Gastrocnemius medialis (tissue), 4 donors: ENCODE results near the gene UBAP1L. TPM values are rescaled to one million over a fixed set of nuclear protein-coding genes. Genes with fewer than 3 reads are reported as not detected.

Experiments used
- ATAC-seq, 2 donors: fragments of 150-250 bp; one replicate each; pipeline ENCODE4 v1.9.1; 2016
- DNase-seq, 2 donors: peaks; one replicate each; pipeline ENCODE4 v3.0.0-alpha.2; 2019
- H3K27ac ChIP-seq, 4 donors: fragments of 200-600 bp; sonication (generic); 1 replicate in 1 of 4; 2 replicates in 3 of 4; pipeline ENCODE4 v1.5.1; 2016 to 2018; ENCODE audit warnings: mild to moderate bottlenecking in 2 of 4, moderate library complexity in 1 of 4
- H3K27me3 ChIP-seq, 3 donors: fragments of 200-600 bp; sonication (generic) in 2 of 3; 1 replicate in 1 of 3; 2 replicates in 2 of 3; pipeline versions ENCODE4 v1.5.1 to v1.6.0; 2016 to 2019; ENCODE audit warnings: mild to moderate bottlenecking in 1 of 3, moderate library complexity in 1 of 3
- H3K36me3 ChIP-seq, 2 donors: fragments of 200-600 bp; sonication (generic) in 1 of 2; one replicate each; pipeline ENCODE4 v1.5.1; 2017 to 2018
- H3K4me1 ChIP-seq, 2 donors: fragments of 200-600 bp; sonication (generic) in 1 of 2; one replicate each; pipeline ENCODE4 v1.5.1; 2016 to 2017; ENCODE audit warnings: mild to moderate bottlenecking in 2 of 2
- H3K4me3 ChIP-seq, 4 donors: fragments of 200-600 bp; sonication (generic) in 3 of 4; 1 replicate in 1 of 4; 2 replicates in 3 of 4; pipeline ENCODE4 v1.5.1; 2016 to 2019; ENCODE audit warnings: mild to moderate bottlenecking in 2 of 4
- H3K9me3 ChIP-seq, 3 donors: fragments of 200-600 bp; sonication (generic) in 2 of 3; 1 replicate in 1 of 3; 2 replicates in 2 of 3; pipeline ENCODE4 v1.5.1; 2016 to 2019
- POLR2A ChIP-seq, 2 donors: fragments of 450-650 bp; IDR thresholded peaks; one replicate each; pipeline ENCODE4 v1.6.1; 2017; ENCODE audit warnings: antibody characterized with exemption in 2 of 2, mild to moderate bottlenecking in 2 of 2, moderate library complexity in 2 of 2
- in situ Hi-C, 4 donors: fragments of 200-750 bp; cut with MboI; loops; one replicate each; pipeline versions ENCODE4 v1.15.0 to v1.8.0; 2017; ENCODE audit warnings: low sequenced_read_pairs in 4 of 4
- intact Hi-C: fragments of 100-400 bp; cut with DNase I; formaldehyde crosslinking; loops from one replicate; pipeline ENCODE4 v1.15.1; 2023; ENCODE audit warnings: low total_unique reads
- total RNA-seq, 4 donors: library from RNA; depleted of rRNA; stranded (reverse); fragments of >200 nt; gene quantifications; one replicate each; pipeline versions ENCODE4 v1.1.0 to v1.2.3, GENCODE V29; 2016
- TF ChIP-seq, protein P1 (sequence below), 5 experiments: fragments of 450-650 bp in 3 of 5; fragments of 200-600 bp in 2 of 5; sonication (generic) in 2 of 5; IDR thresholded peaks in 4 of 5; conservative IDR thresholded peaks in 1 of 5; 1 replicate in 4 of 5; 2 replicates in 1 of 5; pipeline ENCODE4 v1.5.1; 2016 to 2019; ENCODE audit warnings: antibody characterized with exemption in 5 of 5, mild to moderate bottlenecking in 3 of 5, moderate library complexity in 3 of 5

UBAP1L gene
- total RNA-seq, 4 donors from 2014 or later = 0.65 to 3.3 (median 1.4) TPM

DNA sequence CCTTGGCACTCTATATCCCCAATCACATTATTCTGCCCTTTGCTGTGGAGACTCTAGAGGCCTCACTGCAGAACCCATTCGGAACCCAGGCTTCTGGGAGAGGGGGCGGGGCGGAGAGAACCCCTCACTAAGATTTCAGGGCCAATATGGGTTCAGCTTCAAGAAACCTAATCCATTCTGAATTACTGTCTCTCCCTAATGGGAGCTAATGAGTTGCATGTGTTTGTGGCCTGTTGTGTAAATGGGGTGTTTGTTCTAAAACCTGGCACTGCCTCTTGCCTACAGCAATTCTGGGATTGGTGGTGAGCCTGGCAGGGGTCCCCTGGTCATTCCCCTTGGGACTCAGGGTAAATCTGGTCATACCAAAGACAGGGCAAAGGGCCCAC lies 46.6 kb downstream of the UBAP1L start:
- H3K4me1 ChIP-seq = peaks cover 38 to 39% of the 10 kb centered on the region in 2 donors
- DNase-seq (no peak), ATAC-seq (no peak)
- no peaks in the 10 kb centered on the region for H3K9me3 ChIP-seq
- in situ Hi-C loops (no loop called here), intact Hi-C loops (no loop called here)
- peaks cover 0 to 2% (median 0%) of the 10 kb centered on the region in 3 donors for H3K27me3 ChIP-seq
- H3K36me3 ChIP-seq = no peaks in the 10 kb centered on the region
- H3K4me3 ChIP-seq = peak overlapping the region; percentile 40 to 54 (median 48)
- TF ChIP-seq, protein P1, sequence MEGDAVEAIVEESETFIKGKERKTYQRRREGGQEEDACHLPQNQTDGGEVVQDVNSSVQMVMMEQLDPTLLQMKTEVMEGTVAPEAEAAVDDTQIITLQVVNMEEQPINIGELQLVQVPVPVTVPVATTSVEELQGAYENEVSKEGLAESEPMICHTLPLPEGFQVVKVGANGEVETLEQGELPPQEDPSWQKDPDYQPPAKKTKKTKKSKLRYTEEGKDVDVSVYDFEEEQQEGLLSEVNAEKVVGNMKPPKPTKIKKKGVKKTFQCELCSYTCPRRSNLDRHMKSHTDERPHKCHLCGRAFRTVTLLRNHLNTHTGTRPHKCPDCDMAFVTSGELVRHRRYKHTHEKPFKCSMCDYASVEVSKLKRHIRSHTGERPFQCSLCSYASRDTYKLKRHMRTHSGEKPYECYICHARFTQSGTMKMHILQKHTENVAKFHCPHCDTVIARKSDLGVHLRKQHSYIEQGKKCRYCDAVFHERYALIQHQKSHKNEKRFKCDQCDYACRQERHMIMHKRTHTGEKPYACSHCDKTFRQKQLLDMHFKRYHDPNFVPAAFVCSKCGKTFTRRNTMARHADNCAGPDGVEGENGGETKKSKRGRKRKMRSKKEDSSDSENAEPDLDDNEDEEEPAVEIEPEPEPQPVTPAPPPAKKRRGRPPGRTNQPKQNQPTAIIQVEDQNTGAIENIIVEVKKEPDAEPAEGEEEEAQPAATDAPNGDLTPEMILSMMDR (IDR thresholded peaks at IDR 0.05 in 4 of 5, conservative IDR thresholded peaks at IDR 0.05 in 1 of 5) = no peak
- no peak for TF ChIP-seq POLR2A (IDR thresholded peaks at IDR 0.05)
- H3K27ac ChIP-seq = peak overlapping the region; percentile 16 to 78 (median 61)

DNA sequence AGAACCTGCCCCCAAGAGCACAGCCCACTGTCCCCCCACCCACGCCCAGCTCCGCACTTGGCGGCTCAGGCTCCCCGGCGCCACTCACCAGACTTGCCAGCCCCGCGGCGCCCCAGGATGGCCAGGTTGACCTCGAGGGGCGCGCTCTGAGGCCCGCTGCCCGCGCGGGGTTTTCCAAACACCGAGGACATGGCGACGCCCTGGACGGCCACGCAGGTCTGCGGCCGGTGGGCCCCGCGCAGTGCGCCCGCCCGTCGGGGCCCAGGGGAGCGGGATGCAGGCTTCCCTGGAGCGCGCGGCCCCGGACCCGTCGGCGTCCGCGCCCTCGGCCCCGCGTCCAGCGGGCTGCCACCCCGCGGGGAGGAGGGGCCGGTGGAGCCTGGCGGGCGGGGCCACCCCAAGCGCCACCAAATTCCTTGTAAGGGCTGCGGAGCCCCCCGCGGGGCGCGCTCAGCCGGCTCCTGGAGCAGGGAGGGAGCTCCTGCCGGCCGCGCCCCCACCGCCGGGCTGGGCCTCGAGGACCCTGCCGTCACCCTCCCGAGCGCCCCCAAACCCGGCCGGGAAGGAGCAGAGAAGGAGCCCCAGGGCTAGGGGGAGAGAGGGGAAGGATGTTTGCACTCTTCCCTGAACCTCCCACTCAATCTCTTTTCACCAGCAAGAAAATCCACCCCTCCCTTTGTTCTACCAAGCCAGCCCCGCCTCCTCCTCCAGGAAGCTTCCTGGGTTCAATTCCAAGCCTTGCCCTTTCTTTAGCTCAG lies 47.2 kb downstream of the UBAP1L start, which contains the start of gene RASL12:
Gene RASL12, minus strand, starts transcription at position 347 of the 758 bp plus-strand sequence. Its CDS starts 156 bp downstream, at position 191.
- Histone ChIP-seq H3K4me3 (peak within 1 kb of the TSS; percentile 40 to 54 (median 48)), H3K4me1 (peaks cover 38 to 39% of the 10 kb centered on the region in 2 donors), H3K9me3 (no peaks in the 10 kb centered on the region), H3K27ac (peak within 1 kb of the TSS; percentile 52 to 78 (median 64)), H3K27me3 (peaks cover 0 to 2% (median 0%) of the 10 kb centered on the region in 3 donors), H3K36me3 (no peaks in the 10 kb centered on the region)
- intact Hi-C loops = no loop called here
- in situ Hi-C loops = no loop called here
- TF ChIP-seq POLR2A (IDR thresholded peaks at IDR 0.05) = no peak
- TF ChIP-seq, protein P1 (IDR thresholded peaks at IDR 0.05 in 4 of 5, conservative IDR thresholded peaks at IDR 0.05 in 1 of 5) = no peak
- DNase-seq (no peak), ATAC-seq (no peak)

DNA sequence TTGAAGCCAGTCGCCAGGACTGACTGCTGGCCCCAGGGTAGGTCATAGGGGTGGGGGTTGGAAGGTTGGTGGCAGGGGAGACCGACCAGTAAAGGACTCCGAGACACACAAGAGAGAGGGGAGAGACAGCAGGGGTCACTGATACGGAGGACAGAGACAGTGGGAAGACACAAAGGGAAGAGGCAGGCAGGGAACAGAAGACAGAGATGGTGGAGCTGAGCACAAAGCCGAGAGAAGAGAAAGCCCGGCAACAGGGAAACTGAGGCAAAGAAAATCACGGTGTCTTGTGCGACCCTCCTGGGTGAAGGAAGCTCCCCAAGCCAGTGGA lies 47.7 kb downstream of the UBAP1L start:
- ATAC-seq (no peak), DNase-seq (no peak)
- H3K27ac ChIP-seq = peak overlapping the region; percentile 50 to 78 (median 64)
- intact Hi-C loops = no loop called here
- H3K4me1 ChIP-seq = peaks cover 34 to 39% of the 10 kb centered on the region in 2 donors
- H3K4me3 ChIP-seq = peak overlapping the region; percentile 40 to 54 (median 48)
- H3K9me3 ChIP-seq = no peaks in the 10 kb centered on the region
- TF ChIP-seq, protein P1 (IDR thresholded peaks at IDR 0.05 in 4 of 5, conservative IDR thresholded peaks at IDR 0.05 in 1 of 5) = no peak
- TF ChIP-seq POLR2A (IDR thresholded peaks at IDR 0.05) = no peak
- peaks cover 0 to 2% (median 0%) of the 10 kb centered on the region in 3 donors for H3K27me3 ChIP-seq
- H3K36me3 ChIP-seq = no peaks in the 10 kb centered on the region
- in situ Hi-C loops = no loop called here

DNA sequence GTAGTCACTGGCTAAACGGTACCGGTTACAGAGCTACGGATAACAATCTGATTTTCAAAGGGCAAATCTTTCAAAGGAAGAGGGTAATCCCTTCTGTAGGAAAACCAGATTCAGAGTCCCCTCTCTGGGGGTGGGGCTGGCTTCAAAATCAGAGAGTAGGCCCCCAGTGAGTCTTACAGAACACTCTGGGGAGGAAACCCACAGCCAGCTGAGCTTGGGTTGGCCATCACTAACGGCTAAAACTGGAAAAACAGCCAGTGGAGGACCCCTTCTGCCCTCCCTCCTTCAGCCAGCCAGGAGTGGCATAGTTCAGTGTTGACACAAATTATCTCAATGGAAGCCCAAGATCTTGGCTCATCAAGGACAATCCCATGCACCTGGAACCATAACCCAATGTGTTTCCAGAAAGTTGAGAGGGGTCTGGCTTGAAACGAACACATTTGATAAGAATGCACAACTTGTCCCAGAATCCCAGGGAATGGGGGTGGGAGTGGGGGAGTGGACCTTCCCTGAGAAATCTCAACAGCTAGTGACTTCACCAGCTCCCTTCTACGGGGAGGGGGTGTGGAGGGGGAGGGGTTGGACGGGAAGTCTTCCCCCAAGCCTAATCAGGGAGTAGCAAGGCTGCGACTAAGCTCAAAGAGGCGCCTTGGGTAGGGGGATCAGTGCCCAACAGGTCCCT lies 48.2 kb downstream of the UBAP1L start:
- Histone ChIP-seq H3K9me3 (no peaks in the 10 kb centered on the region), H3K27me3 (peaks cover 0 to 2% (median 0%) of the 10 kb centered on the region in 3 donors), H3K4me1 (peaks cover 29 to 34% of the 10 kb centered on the region in 2 donors), H3K36me3 (no peaks in the 10 kb centered on the region), H3K4me3 (peak overlapping the region; percentile 40 to 54 (median 48)), H3K27ac (peak overlapping the region; percentile 50 to 78 (median 64))
- DNase-seq = no peak
- intact Hi-C loops = no loop called here
- in situ Hi-C loops = no loop called here
- ATAC-seq = no peak
- TF ChIP-seq, protein P1 (IDR thresholded peaks at IDR 0.05 in 4 of 5, conservative IDR thresholded peaks at IDR 0.05 in 1 of 5) = no peak
- no peak for TF ChIP-seq POLR2A (IDR thresholded peaks at IDR 0.05)
